Stimulated activated CD8-positive, alpha-beta memory T cell treated with anti-CD3 and anti-CD28 coated beads, Interleukin-2, amount 100 ng/mL, for 48 hours (primary cell): ENCODE measurements around the gene EPHA1.

Experiments
- DNase-seq, 2 donors: peaks; one replicate each; pipeline ENCODE4 v3.0.0-alpha.2; 2020; ENCODE audit warnings: low read depth in 2 of 2

EPHA1 gene

DNA sequence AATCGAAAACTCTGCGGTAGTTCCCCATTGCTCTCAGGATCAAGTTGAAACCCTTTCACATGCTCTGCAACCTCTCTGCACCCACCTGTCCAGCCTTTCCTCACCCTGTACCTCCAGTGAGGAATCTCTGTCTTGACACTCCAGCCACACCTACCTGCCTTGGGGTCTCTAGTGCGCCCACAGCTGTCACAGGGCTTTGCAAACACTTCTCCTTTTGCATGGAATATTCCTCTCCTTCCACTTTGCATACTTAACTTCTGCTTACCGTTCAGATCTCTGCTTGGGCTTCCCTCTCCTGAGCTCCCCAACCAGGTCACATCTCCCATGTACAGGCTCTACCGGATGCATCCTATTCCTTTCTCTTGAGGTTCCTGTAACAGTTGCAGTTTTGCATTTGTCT lies 34.1 kb downstream of the EPHA1 start:
- DNase-seq = no peak

DNA sequence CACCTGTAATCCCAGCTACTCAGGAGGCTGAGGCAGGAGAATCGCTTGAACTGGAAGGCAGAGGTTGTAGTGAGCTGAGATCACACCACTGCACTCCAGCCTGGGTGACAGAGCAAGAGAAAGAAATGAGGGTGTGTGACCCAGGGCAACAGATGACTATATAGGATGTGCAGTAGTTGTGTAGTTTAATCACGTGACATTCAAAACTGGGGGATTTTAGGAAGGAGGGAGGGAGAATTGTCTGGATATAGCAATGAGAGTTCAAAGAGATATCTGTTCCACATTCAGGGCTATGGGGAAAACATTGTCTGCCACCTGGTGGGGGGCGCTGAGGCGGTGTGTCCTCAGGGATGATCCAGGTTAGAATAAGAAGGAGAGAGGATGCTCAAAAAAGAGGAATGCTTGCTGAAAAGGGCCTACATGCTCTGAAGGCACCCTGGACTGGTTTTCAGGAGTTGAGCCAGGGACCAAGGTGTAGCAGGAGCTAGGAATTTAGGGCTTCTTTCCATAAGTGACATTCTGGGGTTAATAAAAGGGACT lies 35.3 kb downstream of the EPHA1 start:
- no peak for DNase-seq

DNA sequence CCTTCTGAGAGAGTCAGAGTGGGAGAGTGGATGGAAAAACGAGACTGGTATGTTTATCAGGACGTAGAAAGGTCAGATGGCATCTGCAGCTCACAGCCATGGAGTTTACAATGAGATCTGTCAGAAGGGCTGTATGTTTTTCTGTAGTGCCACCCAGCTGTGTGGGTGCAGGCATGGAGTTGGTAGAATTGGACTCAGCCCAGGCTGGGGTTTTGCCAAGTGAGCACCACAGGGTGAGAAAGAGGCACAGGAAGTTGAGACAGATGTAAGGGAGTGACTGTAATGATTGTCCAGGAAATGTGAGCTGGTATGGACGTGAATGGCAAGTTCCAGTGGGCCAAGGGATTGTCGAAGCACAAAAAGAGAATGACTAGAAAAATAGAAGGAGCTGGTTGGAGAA lies 36.6 kb downstream of the EPHA1 start:
- peak in 1 of 2 donors; percentile 47 for DNase-seq

DNA sequence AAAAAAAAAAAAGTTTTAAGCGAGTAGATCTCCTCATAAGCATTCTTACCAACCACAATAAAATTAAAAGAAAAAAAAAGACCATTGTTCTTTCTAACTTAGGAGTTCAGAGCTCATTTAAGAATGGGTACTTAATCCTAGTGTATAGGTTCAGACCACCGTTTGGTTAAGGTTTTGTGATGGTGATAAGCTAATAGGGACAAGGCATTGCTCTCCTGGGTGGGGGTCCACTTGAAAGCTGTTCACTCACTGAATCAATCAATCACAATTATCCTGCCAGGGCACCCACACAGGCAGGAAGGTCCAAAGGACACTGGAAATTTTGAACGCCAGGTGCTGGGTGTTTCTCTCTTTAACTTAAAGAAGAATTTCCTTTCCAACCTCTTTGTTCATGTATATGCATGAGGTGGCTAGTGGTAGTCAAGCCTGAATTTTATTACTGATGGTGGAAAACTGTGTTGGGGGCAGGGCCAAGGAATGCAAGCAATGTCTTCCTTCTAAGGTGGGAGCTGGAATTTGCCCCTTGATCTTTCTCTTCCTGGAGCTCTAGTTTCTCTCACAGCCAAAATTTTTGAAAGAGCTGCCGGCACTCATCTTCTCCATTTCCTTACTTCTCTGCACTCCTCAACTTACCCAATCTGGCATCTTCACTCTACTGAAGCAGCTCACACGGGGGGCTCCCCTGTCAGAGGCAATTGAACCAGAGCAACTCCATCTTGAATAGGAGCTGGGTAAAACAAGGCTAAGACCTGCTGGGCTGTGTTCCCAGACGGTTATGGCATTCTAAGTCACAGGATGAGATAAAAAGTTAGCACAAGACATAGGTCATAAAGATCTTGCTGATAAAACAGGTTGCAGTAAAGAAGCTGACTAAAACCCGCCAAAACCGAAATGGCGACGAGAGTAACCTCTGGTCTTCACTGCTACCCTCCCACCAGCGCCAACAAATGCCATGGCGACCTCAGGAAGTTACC lies 38.7 kb downstream of the EPHA1 start:
- DNase-seq = no peak

DNA sequence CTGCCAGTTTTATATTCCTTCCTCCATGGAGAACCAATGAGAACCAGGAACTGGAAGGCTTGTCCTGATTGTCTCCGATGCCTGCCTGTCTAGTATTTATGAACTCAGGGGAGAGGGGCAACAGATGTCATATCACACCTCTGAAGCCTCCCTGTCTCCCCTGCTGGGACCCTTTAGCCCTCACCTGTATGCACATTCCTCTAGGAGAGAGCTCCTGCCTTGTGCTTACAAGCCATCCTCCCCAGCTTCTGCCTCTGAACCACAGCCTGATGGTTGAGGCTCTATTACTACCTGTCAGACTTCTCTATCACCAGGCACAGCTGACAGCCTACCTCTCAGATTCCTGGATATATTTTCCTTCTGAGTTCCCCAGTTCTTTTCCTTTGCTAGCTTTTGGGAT lies 40.3 kb downstream of the EPHA1 start:
- no peak for DNase-seq

DNA sequence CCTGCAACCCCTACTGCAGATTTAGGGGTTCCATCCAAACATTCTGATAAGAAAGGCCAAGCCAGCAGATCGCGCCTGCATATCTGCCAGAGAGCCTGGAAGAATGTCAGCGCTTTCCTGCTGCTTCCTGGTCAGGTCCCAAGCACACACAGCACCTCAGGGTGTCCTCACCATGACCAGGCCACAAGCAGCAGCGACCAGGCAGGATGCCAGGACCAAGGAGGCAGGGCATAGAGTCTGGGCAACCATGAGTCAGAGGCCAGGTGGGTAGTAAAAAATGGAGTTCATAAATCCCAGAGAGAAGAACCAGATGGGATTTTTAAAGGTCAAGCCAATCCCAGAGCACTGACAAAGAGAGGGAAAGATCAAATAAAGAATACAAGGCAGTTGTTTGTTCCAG lies 40.7 kb downstream of the EPHA1 start:
- DNase-seq = no peak

DNA sequence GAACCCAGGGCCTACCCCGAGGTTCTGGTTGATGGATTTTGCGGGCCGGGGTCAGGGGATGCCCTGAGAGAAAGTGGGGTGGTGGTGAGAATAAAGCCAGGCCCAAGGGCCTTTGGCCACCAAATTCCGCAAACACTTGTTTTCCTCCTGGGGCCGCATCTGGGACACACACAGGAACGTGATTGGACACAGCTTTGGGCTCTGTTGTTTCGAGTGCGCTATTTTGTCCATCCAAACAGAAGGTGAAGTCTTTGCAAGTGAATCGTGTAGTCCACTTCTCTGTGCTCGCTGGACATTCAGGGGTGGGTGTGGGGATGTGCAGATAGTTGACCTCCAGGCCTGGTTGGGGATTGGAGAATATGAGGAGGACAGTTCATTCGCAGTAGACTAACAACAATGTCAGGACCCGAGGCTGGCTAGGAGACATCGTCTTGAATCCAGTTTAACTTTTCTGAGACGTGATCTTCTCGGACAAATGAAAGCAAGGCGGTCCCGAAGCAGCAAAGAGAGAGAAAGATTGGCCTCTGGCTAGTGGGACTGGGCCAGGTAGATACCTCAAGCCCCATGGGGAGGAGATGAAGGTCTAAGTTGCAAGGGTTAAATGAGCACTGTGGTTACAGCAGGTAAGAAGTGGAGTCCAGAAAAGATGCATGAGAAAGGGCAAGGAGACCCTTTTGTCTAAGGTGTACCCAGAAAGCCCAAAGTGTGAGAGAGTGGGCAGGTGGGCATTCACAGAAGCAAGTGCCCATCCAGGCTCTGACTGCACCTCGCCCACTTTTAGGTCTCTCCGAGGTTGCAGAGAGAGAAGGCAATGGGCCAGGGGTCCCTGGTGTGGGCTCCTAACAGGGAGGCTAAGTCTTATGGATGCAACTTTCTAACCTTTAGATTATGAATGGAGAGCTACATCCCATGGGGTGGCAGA lies 45.4 kb downstream of the EPHA1 start:
- no peak for DNase-seq

DNA sequence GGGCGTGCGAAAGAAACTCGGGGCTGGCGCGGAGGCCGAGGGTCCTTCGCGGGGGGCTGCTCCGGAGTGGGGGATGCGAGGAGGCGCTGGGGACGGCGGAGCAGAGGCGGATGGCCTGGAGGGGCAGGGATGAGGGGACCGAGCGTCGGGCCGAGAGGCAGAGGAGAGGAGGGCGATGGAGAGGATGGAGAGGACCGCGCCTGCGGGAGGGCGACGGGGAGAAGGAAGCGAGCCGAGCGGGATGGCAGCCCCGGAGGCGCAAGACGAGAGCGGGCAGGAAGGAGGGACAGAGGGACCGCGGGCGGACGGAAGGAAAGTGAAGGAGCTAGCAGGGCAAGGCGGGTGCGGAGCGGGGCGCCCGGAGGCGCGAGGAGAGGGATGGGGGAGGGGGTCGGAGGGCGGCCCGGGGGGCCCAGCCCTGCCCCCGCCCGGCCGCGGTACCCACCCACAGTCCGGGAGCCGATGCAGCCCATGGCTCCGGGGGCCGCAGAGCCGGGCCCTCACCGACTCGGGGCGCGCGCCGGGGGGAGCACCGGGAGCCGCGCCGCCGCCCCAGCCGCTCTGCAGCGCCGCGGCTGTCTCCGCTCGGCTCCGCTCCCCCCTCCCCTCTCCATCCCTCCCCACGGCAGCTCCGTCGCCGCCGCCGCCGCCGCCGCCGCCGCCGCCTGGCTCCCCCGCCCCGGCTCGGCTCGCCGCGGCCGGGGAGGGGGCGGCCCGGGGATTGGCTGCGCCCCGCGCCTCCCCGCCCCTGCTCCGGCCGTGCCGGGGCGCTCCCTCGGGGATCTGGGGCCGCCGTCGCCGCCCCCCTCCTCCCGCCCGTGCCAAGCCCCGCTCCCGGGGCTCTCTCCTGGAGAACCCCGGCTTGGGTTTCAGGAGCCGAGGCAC lies 46.3 kb downstream of the EPHA1 start, which contains the start of gene FAM131B:
FAM131B (minus strand) TSS at position 583 of the 885 bp plus-strand sequence; CDS start at position 473, 110 bp downstream.
- no peak for DNase-seq

DNA sequence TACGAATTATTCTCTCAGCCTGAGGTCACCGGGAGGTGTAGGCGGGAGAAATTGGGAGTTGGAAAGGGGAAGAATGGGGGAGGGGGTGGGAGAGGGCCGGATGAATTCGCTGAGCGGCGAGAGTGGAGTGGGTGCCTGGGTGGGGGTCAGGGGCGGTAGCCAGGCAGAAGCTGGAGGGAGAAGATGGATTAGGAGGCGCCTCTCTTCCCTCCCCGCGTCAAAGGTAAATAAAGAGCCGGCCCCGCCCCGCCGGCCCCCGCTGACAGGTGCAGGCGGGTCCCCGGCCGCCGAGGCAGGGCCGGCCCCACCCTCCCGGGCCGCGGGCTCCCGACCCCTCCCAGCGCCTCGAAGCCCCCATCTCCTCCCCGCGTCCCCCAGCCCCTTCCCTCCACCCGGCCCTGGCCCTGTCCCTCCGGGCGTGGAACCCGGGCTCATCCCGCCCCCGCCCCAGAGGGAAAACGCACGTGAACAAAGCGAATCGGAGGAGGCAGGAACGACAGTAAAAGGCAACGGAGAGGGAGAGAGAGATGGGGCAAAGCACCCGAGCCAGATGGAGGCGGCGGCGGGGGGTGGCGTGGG lies 47.0 kb downstream of the EPHA1 start:
- DNase-seq = no peak

DNA sequence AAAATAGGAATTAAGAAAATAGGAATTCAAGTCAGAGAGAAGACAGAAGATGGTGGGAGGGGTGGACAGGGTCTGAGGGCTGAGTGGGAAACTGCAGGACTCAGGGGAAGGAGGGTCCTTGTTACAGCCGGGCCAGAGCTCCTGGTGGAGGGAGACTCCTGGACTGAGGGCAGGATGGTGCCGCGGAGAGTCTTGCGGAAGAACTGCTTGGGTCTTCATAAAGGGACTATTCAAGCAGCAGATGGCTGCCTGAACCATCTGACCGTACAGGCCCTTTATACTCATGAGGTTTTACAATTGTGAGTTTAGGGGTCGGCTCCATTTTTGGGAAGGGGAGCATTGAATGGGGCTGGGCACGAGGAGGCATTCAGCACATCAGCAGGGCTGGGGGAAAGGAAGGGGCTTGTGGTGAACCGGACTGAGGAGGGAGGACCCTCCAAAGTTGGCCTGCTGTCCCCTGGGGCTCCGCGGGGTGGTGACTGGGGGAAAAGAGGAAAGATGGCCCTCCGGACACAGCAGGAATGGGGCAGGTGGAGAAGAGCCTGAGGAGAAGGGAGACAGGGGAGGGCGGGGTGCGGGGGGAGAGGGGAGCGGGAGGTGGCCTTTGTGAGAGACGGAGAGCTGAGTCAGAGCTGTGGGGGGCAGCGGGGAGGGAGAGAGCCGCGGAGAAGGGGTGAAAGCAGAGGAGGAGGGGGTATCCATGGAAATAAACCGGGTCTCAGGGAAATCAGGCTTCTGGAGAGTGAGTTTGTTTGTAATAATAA lies 47.7 kb downstream of the EPHA1 start:
- DNase-seq = no peak

DNA sequence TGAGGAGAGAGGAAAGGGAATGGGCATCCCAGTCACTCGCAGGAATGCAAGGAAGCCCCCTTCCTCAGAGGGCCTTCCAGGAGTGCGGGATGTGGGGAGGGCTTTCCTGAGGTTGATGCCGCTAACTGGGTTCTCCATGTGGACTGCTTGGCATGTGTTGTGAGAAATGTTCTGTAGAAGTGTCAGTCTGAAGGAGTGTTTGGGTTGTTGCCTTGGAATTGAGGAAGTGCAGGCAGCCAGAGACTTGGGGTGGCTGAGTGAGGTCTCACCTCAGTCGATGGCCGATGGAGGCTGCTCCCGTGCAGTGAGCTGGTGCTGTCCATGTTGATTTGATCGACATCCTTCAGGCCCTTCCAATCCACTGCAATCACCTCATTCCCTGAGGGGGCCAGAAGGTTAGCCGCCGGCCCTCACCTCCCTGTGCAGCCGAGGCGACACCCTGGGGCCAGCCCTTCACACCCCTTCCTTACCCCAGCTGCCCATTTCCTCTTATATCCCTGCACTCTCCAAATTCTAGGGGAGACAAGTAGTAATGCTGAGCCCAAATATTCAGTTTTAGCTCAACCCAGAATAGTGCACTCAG lies 48.8 kb downstream of the EPHA1 start:
- no peak for DNase-seq

DNA sequence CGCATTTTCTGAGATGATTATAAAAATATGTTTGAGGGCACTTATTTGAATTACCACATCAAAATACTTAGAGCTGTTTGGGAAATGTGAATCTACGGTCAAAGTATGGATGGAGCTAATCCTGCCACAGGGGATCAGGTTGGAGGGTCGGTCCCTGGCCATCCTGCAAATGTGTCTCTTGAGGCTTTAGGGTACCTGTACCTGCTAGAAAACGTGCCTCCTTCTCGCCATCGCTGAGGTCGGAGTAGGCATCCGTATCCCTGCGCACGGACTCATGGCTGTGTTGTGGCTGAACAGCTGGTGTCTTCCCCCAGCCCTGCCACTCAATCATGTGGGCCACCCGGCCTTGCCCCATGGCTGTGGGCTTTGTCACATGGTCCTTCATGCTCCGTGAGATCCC lies 50.0 kb downstream of the EPHA1 start:
- no peak for DNase-seq

DNA sequence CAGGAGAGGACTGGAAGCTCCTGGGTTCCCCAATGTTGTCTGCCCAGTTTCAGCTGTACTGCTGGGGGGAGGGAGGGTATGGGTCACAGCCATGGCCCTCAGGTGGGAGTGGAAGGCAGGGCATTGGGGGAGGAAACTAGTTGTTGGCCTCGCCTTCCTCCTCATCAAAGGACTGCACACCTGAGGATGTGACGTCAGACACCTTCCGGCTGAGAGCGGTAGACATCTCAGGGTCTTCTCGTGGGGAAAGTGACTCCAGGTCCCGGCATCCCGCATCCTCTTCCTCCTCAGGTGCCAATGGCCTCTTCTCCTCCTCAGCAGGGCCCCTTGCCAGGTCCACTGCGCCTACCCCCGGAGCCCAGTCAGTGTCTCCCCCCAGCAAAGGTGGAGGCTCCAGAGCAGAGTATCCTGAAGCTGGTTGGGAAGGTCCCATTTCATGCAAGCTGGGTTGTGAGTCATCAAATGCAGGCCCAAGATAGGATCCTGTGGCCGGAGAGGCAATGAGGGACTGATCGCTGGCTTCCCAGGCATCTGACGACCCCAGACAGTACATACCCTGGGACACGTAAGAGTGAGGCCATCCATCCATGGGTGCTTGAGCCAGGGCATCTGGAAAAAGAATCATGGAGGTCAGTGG lies 52.1 kb downstream of the EPHA1 start:
- DNase-seq = no peak

DNA sequence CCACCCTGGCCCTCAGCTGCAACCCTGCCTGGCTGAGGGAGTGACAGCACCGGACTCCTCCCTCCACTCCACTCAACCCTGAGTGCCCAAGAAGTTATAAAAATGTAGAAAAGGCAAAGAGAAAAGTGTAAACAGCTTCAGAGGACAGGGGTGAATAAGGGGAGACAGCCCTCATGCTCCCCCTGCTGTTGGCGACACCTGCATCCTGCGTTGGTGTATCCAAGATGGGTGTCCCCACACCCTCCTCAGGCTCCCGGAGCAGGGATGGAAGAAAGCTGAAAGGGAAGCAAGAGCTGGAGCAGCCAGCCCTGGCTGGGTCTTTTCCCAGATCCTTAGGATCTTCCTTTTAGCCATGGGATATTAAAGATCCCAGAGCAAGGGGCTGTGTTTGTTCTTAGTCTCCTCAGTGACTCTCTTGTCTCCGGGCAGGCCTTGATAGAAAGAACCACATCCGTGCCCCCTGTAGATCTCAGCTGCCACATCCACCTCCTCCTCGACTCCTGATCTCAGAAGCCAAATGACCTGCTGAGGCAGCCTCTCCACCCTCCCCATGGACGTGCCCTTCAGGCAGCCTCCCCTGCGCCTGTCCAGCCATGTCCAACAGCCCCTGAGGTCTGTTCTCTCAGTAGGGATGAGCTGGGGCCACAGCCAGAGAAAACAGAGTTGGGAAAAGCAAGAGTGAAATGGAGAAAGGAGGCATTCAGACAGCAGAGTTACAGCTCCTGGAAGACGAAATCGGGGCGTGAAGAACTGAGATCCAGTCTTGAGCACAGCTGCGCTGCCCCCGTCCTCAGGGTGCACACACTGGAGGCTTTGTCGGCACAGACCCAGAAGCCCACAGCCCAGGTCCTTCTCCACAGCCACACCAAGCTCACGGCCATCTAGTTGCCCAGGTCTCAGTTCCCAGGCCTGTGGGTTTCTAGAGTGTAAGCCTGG lies 52.9 kb downstream of the EPHA1 start:
- no peak for DNase-seq

DNA sequence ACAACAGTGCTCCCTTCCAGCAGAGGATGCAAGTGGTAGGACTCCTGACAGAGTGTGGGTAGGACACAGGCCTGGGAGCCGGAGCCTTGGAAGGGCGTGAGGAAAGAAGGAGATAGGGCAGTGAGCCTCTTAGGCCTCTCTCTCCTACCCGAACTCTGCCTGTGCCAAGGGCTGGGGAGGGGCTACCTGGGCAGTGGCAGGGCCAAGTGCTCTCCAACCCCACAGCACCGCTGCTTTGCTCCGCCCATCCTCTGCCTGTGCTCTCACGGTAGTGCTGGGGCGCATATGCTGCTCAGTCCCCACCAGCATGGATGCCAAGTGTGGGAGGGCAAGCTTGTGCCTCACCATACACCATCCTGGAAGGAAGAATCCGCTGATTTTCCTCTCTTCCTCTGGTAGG lies 53.7 kb downstream of the EPHA1 start:
- no peak for DNase-seq

DNA sequence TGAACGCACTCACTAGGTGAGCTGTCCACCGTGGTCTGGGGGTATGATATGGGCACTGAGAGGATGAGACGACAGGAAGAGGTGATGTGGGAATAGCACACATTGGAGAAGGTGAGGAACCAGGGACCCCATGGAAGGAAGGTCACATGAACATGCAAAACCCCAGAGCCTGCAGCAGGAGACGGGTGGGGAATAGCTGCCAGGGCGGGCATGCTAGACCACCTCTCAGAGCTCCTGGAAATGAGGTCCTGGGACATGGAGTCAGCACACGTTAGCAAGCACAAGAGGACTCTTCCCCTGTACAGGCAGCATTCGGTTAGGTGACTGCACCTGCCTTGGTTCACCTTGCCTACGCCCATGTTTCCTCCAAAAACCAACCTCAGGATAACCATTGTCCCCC lies 54.3 kb downstream of the EPHA1 start:
- no peak for DNase-seq

DNA sequence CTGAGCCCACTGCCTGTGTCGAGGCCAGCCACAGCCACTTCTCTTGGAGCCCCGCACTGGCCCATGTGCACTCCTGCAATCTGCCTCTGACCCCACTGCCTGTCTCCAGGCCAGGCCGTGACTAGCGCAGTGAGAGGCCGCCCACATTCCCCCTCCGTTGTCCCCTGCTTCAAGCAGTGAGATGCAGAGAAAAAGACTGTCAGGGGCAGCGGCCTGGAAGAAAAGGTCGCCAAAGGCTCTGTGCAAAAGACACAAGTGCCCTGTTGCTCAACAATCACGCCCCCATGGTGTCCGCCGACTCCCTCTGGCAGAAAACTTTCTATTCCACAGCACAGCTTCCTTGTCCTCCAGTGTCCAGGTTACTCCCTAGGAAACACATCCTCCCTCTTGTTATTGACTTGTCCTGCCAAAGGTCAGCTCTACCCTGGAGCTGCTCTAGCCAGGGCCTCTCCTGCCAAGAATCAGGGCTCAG lies 56.1 kb downstream of the EPHA1 start:
- no peak for DNase-seq

DNA sequence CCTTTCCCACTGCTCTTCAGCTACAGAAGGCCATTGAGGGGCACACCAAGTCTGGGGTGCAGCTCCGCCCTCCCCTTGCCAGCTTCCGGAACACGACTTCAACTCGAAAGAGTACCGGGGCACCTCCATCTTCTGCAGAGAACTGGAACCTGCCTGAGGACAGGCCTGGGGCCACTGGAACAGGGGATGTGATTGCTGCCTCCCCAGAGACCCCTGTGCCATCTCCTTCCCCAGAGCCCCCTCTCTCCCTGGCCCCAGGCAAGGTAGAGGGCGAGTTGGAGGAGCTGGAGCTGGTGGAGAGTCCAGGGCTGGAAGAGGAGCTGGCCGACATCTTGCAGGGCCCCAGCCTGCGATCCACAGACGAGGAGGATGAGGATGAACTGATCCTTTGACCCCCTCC lies 57.1 kb downstream of the EPHA1 start:
- DNase-seq = no peak
